ENCODE measurements around the gene CFAP20. TPM values are rescaled to one million over a fixed set of nuclear protein-coding genes. Genes with fewer than 3 reads are reported as not detected.

CFAP20 gene
- total RNA-seq, 4 donors from 2014 or later, result 12.5 to 31.2 (median 23.5) TPM

DNA sequence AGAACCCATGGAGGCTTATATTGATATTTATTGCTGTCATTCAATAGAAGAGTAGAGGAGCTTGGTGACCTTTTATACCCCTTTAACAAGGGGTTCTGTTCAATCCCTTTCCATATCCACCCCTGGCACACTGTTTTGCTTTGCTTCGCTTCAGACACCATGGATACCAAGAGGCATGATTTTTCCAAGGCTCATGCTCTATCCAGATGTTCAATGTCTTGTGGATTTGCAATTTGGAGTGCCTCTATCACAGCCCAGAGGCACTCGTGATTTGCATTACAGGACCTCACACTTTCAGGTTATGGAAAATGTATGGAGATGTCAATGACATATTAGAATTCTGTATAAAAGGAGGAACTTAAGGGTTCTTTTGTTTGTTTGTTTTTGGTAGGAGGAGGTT, 21.5 kb downstream of the CFAP20 start:
- Histone ChIP-seq H3K36me3 (peaks cover 0 to 7% (median 4%) of the 10 kb centered on the region in 4 donors), H3K4me1 (peaks cover 0 to 5% (median 0%) of the 10 kb centered on the region in 4 donors), H3K27ac (replicated peaks in 1 of 4) (no peak overlapping the region), H3K4me3 (no peak overlapping the region), H3K27me3 (no peaks in the 10 kb centered on the region), H3K9me3 (no peaks in the 10 kb centered on the region)
- intact Hi-C loops (cut with DNase I), result no loop called here
- TF ChIP-seq, protein P1, sequence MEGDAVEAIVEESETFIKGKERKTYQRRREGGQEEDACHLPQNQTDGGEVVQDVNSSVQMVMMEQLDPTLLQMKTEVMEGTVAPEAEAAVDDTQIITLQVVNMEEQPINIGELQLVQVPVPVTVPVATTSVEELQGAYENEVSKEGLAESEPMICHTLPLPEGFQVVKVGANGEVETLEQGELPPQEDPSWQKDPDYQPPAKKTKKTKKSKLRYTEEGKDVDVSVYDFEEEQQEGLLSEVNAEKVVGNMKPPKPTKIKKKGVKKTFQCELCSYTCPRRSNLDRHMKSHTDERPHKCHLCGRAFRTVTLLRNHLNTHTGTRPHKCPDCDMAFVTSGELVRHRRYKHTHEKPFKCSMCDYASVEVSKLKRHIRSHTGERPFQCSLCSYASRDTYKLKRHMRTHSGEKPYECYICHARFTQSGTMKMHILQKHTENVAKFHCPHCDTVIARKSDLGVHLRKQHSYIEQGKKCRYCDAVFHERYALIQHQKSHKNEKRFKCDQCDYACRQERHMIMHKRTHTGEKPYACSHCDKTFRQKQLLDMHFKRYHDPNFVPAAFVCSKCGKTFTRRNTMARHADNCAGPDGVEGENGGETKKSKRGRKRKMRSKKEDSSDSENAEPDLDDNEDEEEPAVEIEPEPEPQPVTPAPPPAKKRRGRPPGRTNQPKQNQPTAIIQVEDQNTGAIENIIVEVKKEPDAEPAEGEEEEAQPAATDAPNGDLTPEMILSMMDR (IDR thresholded peaks at IDR 0.05), result no peak
- no peak for TF ChIP-seq POLR2A (IDR thresholded peaks at IDR 0.05; ENCODE audit: low read depth)
- no peak for TF ChIP-seq EP300 (IDR thresholded peaks at IDR 0.05)
- TF ChIP-seq POLR2AphosphoS5 (IDR thresholded peaks at IDR 0.05), result no peak
- DNase-seq (ENCODE audit: extremely low spot score), result no peak
- WGBS, result 92% methylated on average over 2 of the region's 2 CpGs

GRCh38 chr16:58107228-58107627, 22.0 kb downstream of the CFAP20 start:
- TF ChIP-seq POLR2AphosphoS5 (IDR thresholded peaks at IDR 0.05) (no peak), POLR2A (IDR thresholded peaks at IDR 0.05; ENCODE audit: low read depth) (no peak), EP300 (IDR thresholded peaks at IDR 0.05) (no peak)
- TF ChIP-seq, protein P1 (IDR thresholded peaks at IDR 0.05), result no peak
- Histone ChIP-seq H3K9me3 (no peaks in the 10 kb centered on the region), H3K36me3 (peaks cover 0 to 2% (median 1%) of the 10 kb centered on the region in 4 donors), H3K27me3 (no peaks in the 10 kb centered on the region), H3K4me3 (no peak overlapping the region), H3K4me1 (peaks cover 0 to 5% (median 0%) of the 10 kb centered on the region in 4 donors), H3K27ac (replicated peaks in 1 of 4) (no peak overlapping the region)
- no peak for DNase-seq (ENCODE audit: extremely low spot score)
- intact Hi-C loops (cut with DNase I), result no loop called here
- 70% methylated on average over 2 of the region's 2 CpGs for WGBS

- WGBS, result 14% methylated on average over 1 of the region's 1 CpG
- no peaks in the 10 kb centered on the region for H3K9me3 ChIP-seq
- TF ChIP-seq, protein P1 (IDR thresholded peaks at IDR 0.05), result no peak
- TF ChIP-seq POLR2A (IDR thresholded peaks at IDR 0.05; ENCODE audit: low read depth) (no peak), POLR2AphosphoS5 (IDR thresholded peaks at IDR 0.05) (no peak), EP300 (IDR thresholded peaks at IDR 0.05) (no peak)
- H3K4me3 ChIP-seq, result no peak overlapping the region
- peaks cover 0 to 5% (median 0%) of the 10 kb centered on the region in 4 donors for H3K4me1 ChIP-seq
- intact Hi-C loops (cut with DNase I), result no loop called here
- no peak overlapping the region for H3K27ac ChIP-seq (replicated peaks in 1 of 4)
- H3K27me3 ChIP-seq, result no peaks in the 10 kb centered on the region
- H3K36me3 ChIP-seq, result no peaks in the 10 kb centered on the region
- no peak for DNase-seq (ENCODE audit: extremely low spot score)
Measured at GRCh38 chr16:58105631-58106030, 23.6 kb downstream of the CFAP20 start.

GRCh38 chr16:58102665-58103392, 26.4 kb downstream of the CFAP20 start:
- H3K36me3 ChIP-seq, result no peaks in the 10 kb centered on the region
- WGBS, result 79% methylated on average over 15 of the region's 15 CpGs
- intact Hi-C loops (cut with DNase I), result no loop called here
- peaks cover 0 to 5% (median 0%) of the 10 kb centered on the region in 4 donors for H3K4me1 ChIP-seq
- no peak for DNase-seq (ENCODE audit: extremely low spot score)
- no peaks in the 10 kb centered on the region for H3K9me3 ChIP-seq
- no peak overlapping the region for H3K4me3 ChIP-seq
- no peaks in the 10 kb centered on the region for H3K27me3 ChIP-seq
- TF ChIP-seq POLR2AphosphoS5 (IDR thresholded peaks at IDR 0.05), result no peak
- TF ChIP-seq POLR2A (IDR thresholded peaks at IDR 0.05; ENCODE audit: low read depth), result no peak
- TF ChIP-seq EP300 (IDR thresholded peaks at IDR 0.05), result no peak
- TF ChIP-seq, protein P1 (IDR thresholded peaks at IDR 0.05), result no peak
- H3K27ac ChIP-seq (replicated peaks in 1 of 4), result no peak overlapping the region

Measured in esophagus muscularis mucosa (tissue), 4 donors.